ENCODE measurements around the gene MXD3.

Gene MXD3

GRCh38 chr5:177319913-177320588, 8.4 kb upstream of the MXD3 start:
- H3K4me3 ChIP-seq (ENCODE audit: low read depth, low read length) = no peak overlapping the region
- no peak for TF ChIP-seq CTCF (IDR thresholded peaks at IDR 0.05; ENCODE audit: borderline replicate concordance, insufficient read depth, low read depth, low read length)

GRCh38 chr5:177317959-177318377, 6.3 kb upstream of the MXD3 start:
- H3K4me3 ChIP-seq (ENCODE audit: low read depth, low read length) = no peak overlapping the region
- peak; percentile 83 for TF ChIP-seq CTCF (IDR thresholded peaks at IDR 0.05; ENCODE audit: borderline replicate concordance, insufficient read depth, low read depth, low read length)

GRCh38 chr5:177316005-177316404, 4.3 kb upstream of the MXD3 start:
- H3K4me3 ChIP-seq (ENCODE audit: low read depth, low read length) = no peak overlapping the region
- TF ChIP-seq CTCF (IDR thresholded peaks at IDR 0.05; ENCODE audit: borderline replicate concordance, insufficient read depth, low read depth, low read length) = no peak

- H3K4me3 ChIP-seq (ENCODE audit: low read depth, low read length) = no peak overlapping the region
- TF ChIP-seq CTCF (IDR thresholded peaks at IDR 0.05; ENCODE audit: borderline replicate concordance, insufficient read depth, low read depth, low read length) = no peak
Observed at GRCh38 chr5:177315411-177315810, 3.7 kb upstream of the MXD3 start.

GRCh38 chr5:177314376-177315342, 3.0 kb upstream of the MXD3 start:
- TF ChIP-seq CTCF (IDR thresholded peaks at IDR 0.05; ENCODE audit: borderline replicate concordance, insufficient read depth, low read depth, low read length) = no peak
- no peak overlapping the region for H3K4me3 ChIP-seq (ENCODE audit: low read depth, low read length)

GRCh38 chr5:177313561-177314259, 2.0 kb upstream of the MXD3 start:
- no peak overlapping the region for H3K4me3 ChIP-seq (ENCODE audit: low read depth, low read length)
- no peak for TF ChIP-seq CTCF (IDR thresholded peaks at IDR 0.05; ENCODE audit: borderline replicate concordance, insufficient read depth, low read depth, low read length)

Data from GM12875 (cell line).